Measurements from ENCODE around the gene TLE4.

DNA sequence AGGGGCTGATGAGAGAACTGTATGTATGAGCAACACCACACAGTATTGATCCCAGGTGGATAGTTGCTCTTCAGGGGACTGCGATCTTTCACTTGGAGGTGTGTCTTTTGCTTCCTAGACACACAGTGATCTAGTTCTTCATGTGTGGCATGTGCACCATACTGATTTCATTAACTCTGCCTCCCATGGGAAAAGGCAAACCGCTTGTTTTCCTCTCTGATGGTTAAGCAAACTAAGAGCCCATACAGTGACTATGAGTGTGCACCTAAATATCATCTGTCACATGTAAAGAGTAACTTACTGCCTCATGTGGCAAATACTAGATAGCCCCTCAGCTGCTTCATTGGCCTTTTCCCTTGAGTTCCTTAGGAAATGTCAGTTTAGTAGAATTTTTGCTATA is 147.3 kb downstream of the TLE4 start:
- TF ChIP-seq, protein P1, sequence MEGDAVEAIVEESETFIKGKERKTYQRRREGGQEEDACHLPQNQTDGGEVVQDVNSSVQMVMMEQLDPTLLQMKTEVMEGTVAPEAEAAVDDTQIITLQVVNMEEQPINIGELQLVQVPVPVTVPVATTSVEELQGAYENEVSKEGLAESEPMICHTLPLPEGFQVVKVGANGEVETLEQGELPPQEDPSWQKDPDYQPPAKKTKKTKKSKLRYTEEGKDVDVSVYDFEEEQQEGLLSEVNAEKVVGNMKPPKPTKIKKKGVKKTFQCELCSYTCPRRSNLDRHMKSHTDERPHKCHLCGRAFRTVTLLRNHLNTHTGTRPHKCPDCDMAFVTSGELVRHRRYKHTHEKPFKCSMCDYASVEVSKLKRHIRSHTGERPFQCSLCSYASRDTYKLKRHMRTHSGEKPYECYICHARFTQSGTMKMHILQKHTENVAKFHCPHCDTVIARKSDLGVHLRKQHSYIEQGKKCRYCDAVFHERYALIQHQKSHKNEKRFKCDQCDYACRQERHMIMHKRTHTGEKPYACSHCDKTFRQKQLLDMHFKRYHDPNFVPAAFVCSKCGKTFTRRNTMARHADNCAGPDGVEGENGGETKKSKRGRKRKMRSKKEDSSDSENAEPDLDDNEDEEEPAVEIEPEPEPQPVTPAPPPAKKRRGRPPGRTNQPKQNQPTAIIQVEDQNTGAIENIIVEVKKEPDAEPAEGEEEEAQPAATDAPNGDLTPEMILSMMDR (IDR thresholded peaks at IDR 0.05): no peak
- no peak for TF ChIP-seq POLR2A (IDR thresholded peaks at IDR 0.05)

All from Peyer's patch (tissue), 4 donors.